ENCODE measurements around the gene MYBPC1. TPM values are rescaled to one million over a fixed set of nuclear protein-coding genes. Genes with fewer than 3 reads are reported as not detected.

Gene MYBPC1
- total and polyA plus RNA-seq, 2 donors (not counting 1 experiment from before 2014, with no cell fraction given): not detected

- Histone ChIP-seq H2AFZ (ENCODE audit: insufficient read depth, low read depth, low read length, poor library complexity, severe bottlenecking) (no peak overlapping the region), H3K79me2 (ENCODE audit: control insufficient read depth, insufficient read depth, low read length) (no peaks in the 10 kb centered on the region), H3K4me3 (ENCODE audit: control extremely low read depth in 1 of 5, extremely low read depth in 1 of 5, insufficient read depth in 1 of 5, low read depth in 2 of 5, low read length in 4 of 5) (no peak overlapping the region), H3K4me2 (replicated peaks; ENCODE audit: low read depth, low read length, poor library complexity, severe bottlenecking) (no peak overlapping the region), H3K36me3 (replicated peaks in 1 of 2; ENCODE audit: control extremely low read depth in 1 of 2, control insufficient read depth in 1 of 2, extremely low read depth in 1 of 2, insufficient read depth in 2 of 2, low read length in 1 of 2) (no peaks in the 10 kb centered on the region), H3K27me3 (replicated peaks in 1 of 4; ENCODE audit: control extremely low read depth in 1 of 4, control insufficient read depth in 3 of 4, insufficient read depth in 4 of 4, low read length in 3 of 4) (no peaks in the 10 kb centered on the region), H3K27ac (ENCODE audit: low read length in 2 of 2) (no peak overlapping the region), H3K9ac (ENCODE audit: low read length) (no peak overlapping the region), H4K20me1 (ENCODE audit: control insufficient read depth, insufficient read depth, low read length, poor library complexity, severe bottlenecking) (no peaks in the 10 kb centered on the region), H3K4me1 (ENCODE audit: control insufficient read depth in 2 of 2, insufficient read depth in 2 of 2, low read length in 2 of 2) (peaks cover 10 to 12% of the 10 kb centered on the region in 2 donors), H3K9me3 (ENCODE audit: control extremely low read depth in 1 of 3, control insufficient read depth in 2 of 3, insufficient read depth in 1 of 3, low read length in 2 of 3) (no peaks in the 10 kb centered on the region)
- ChIA-PET POLR2A (no interaction called here), CTCF (no interaction called here)
- H3K27ac Mint-ChIP-seq: no peak overlapping the region
- TF ChIP-seq EZH2 (IDR thresholded peaks at IDR 0.05; ENCODE audit: borderline replicate concordance, insufficient read depth, low read depth, low read length, poor library complexity, severe bottlenecking): no peak
- TF ChIP-seq, protein P1, sequence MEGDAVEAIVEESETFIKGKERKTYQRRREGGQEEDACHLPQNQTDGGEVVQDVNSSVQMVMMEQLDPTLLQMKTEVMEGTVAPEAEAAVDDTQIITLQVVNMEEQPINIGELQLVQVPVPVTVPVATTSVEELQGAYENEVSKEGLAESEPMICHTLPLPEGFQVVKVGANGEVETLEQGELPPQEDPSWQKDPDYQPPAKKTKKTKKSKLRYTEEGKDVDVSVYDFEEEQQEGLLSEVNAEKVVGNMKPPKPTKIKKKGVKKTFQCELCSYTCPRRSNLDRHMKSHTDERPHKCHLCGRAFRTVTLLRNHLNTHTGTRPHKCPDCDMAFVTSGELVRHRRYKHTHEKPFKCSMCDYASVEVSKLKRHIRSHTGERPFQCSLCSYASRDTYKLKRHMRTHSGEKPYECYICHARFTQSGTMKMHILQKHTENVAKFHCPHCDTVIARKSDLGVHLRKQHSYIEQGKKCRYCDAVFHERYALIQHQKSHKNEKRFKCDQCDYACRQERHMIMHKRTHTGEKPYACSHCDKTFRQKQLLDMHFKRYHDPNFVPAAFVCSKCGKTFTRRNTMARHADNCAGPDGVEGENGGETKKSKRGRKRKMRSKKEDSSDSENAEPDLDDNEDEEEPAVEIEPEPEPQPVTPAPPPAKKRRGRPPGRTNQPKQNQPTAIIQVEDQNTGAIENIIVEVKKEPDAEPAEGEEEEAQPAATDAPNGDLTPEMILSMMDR (IDR thresholded peaks at IDR 0.05): no peak
- H3K9me3 Mint-ChIP-seq (ENCODE audit: insufficient read depth): no peaks in the 10 kb centered on the region
- DNase-seq (no peak), ATAC-seq (ENCODE audit: low read depth) (no peak)
- H3K4me3 Mint-ChIP-seq: no peak overlapping the region
- H3K4me1 Mint-ChIP-seq: peaks cover 31% of the 10 kb centered on the region
- WGBS (ENCODE audit: insufficient coverage): 100% methylated on average over 1 of the region's 4 CpGs
- peaks cover 3% of the 10 kb centered on the region for H3K27me3 Mint-ChIP-seq
- intact Hi-C loops (cut with micrococcal nuclease): no loop called here
Measured at GRCh38 chr12:101650346-101651117, 55.8 kb downstream of the MYBPC1 start.

DNA sequence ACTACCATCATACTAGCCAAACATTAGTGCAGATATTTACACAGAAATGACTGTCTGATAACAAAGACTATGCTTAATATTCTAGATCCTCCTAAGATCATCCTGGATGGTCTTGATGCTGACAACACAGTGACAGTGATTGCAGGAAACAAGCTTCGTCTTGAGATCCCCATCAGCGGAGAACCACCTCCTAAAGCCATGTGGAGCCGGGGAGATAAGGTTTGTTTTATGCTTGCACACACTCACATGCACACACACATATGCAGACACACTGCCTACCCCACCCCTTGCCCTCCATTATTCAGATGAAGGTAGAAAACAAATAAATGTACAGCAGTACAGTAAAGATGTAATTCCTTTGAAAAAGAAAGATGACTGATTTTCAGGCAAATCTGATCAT is 58.3 kb downstream of the MYBPC1 start:
- no peak overlapping the region for H3K9ac ChIP-seq (ENCODE audit: low read length)
- H3K27me3 ChIP-seq (replicated peaks in 1 of 4; ENCODE audit: control extremely low read depth in 1 of 4, control insufficient read depth in 3 of 4, insufficient read depth in 4 of 4, low read length in 3 of 4): no peaks in the 10 kb centered on the region
- Mint-ChIP-seq H3K27me3 (peaks cover 3% of the 10 kb centered on the region), H3K4me1 (peaks cover 25% of the 10 kb centered on the region), H3K27ac (no peak overlapping the region), H3K4me3 (no peak overlapping the region), H3K9me3 (ENCODE audit: insufficient read depth) (no peaks in the 10 kb centered on the region)
- H3K4me3 ChIP-seq (ENCODE audit: control extremely low read depth in 1 of 5, extremely low read depth in 1 of 5, insufficient read depth in 1 of 5, low read depth in 2 of 5, low read length in 4 of 5): no peak overlapping the region
- H3K36me3 ChIP-seq (replicated peaks in 1 of 2; ENCODE audit: control extremely low read depth in 1 of 2, control insufficient read depth in 1 of 2, extremely low read depth in 1 of 2, insufficient read depth in 2 of 2, low read length in 1 of 2): no peaks in the 10 kb centered on the region
- H3K4me1 ChIP-seq (ENCODE audit: control insufficient read depth in 2 of 2, insufficient read depth in 2 of 2, low read length in 2 of 2): peaks cover 12 to 18% of the 10 kb centered on the region in 2 donors
- intact Hi-C loops (cut with micrococcal nuclease): no loop called here
- no peak for ATAC-seq (ENCODE audit: low read depth)
- DNase-seq: no peak
- no peaks in the 10 kb centered on the region for H3K9me3 ChIP-seq (ENCODE audit: control extremely low read depth in 1 of 3, control insufficient read depth in 2 of 3, insufficient read depth in 1 of 3, low read length in 2 of 3)
- ChIA-PET CTCF (no interaction called here), POLR2A (interaction anchor here (0.6 kb wide), 1 partner anchor 10 kb away, joined by 3 read pairs; no protein-coding TSS in a partner anchor)
- H3K4me2 ChIP-seq (replicated peaks; ENCODE audit: low read depth, low read length, poor library complexity, severe bottlenecking): no peak overlapping the region
- H3K27ac ChIP-seq (ENCODE audit: low read length in 2 of 2): no peak overlapping the region
- H2AFZ ChIP-seq (ENCODE audit: insufficient read depth, low read depth, low read length, poor library complexity, severe bottlenecking): no peak overlapping the region
- H4K20me1 ChIP-seq (ENCODE audit: control insufficient read depth, insufficient read depth, low read length, poor library complexity, severe bottlenecking): no peaks in the 10 kb centered on the region
- no CpG with 5 or more reads among the region's 3 CpGs for WGBS (ENCODE audit: insufficient coverage)
- TF ChIP-seq EZH2 (IDR thresholded peaks at IDR 0.05; ENCODE audit: borderline replicate concordance, insufficient read depth, low read depth, low read length, poor library complexity, severe bottlenecking): no peak
- TF ChIP-seq, protein P1 (IDR thresholded peaks at IDR 0.05): no peak
- no peaks in the 10 kb centered on the region for H3K79me2 ChIP-seq (ENCODE audit: control insufficient read depth, insufficient read depth, low read length)
